ENCODE results near the gene RELA. TPM values are rescaled to one million over a fixed set of nuclear protein-coding genes. Genes with fewer than 3 reads are reported as not detected.

Gene RELA
- total and polyA plus RNA-seq, 2 donors (not counting 1 experiment from before 2014, with no cell fraction given), result 124 to 154 TPM

GRCh38 chr11:65644837-65645236 is 17.9 kb downstream of the RELA start:
- Histone ChIP-seq H3K4me3 (ENCODE audit: control extremely low read depth in 1 of 5, extremely low read depth in 1 of 5, insufficient read depth in 1 of 5, low read depth in 2 of 5, low read length in 4 of 5) (no peak overlapping the region), H3K4me2 (replicated peaks; ENCODE audit: low read depth, low read length, poor library complexity, severe bottlenecking) (no peak overlapping the region), H3K79me2 (ENCODE audit: control insufficient read depth, insufficient read depth, low read length) (peaks cover 45% of the 10 kb centered on the region), H3K4me1 (ENCODE audit: control insufficient read depth in 2 of 2, insufficient read depth in 2 of 2, low read length in 2 of 2) (peaks cover 29 to 46% of the 10 kb centered on the region in 2 donors), H4K20me1 (ENCODE audit: control insufficient read depth, insufficient read depth, low read length, poor library complexity, severe bottlenecking) (peaks cover 86% of the 10 kb centered on the region), H3K27me3 (replicated peaks in 1 of 4; ENCODE audit: control extremely low read depth in 1 of 4, control insufficient read depth in 3 of 4, insufficient read depth in 4 of 4, low read length in 3 of 4) (no peaks in the 10 kb centered on the region), H3K27ac (ENCODE audit: low read length in 2 of 2) (peak overlapping the region in 1 of 2 donors; percentile 19), H3K36me3 (replicated peaks in 1 of 2; ENCODE audit: control extremely low read depth in 1 of 2, control insufficient read depth in 1 of 2, extremely low read depth in 1 of 2, insufficient read depth in 2 of 2, low read length in 1 of 2) (peaks cover 0 to 74% of the 10 kb centered on the region in 2 experiments), H2AFZ (ENCODE audit: insufficient read depth, low read depth, low read length, poor library complexity, severe bottlenecking) (no peak overlapping the region), H3K9ac (ENCODE audit: low read length) (no peak overlapping the region), H3K9me3 (ENCODE audit: control extremely low read depth in 1 of 3, control insufficient read depth in 2 of 3, insufficient read depth in 1 of 3, low read length in 2 of 3) (no peaks in the 10 kb centered on the region)
- H3K27me3 Mint-ChIP-seq, result no peaks in the 10 kb centered on the region
- ChIA-PET CTCF (interaction anchor here (1.2 kb wide), 1 partner anchor 19 kb away, joined by 3 read pairs; no protein-coding TSS in a partner anchor), POLR2A (interaction anchor here (0.7 to 3.0 kb wide), 3 partner anchors 8 to 29 kb away, joined by 3 to 16 read pairs (median 4); partner anchors contain the start of gene PCNX3)
- intact Hi-C loops (cut with micrococcal nuclease), result no loop called here
- TF ChIP-seq CTCF (IDR thresholded peaks at IDR 0.05) (no peak), EZH2 (IDR thresholded peaks at IDR 0.05; ENCODE audit: borderline replicate concordance, insufficient read depth, low read depth, low read length, poor library complexity, severe bottlenecking) (no peak)
- H3K4me1 Mint-ChIP-seq, result peaks cover 40% of the 10 kb centered on the region
- H3K4me3 Mint-ChIP-seq, result no peak overlapping the region
- peak overlapping the region; percentile 67 for H3K27ac Mint-ChIP-seq
- DNase-seq, result no peak
- H3K9me3 Mint-ChIP-seq (ENCODE audit: insufficient read depth), result no peaks in the 10 kb centered on the region
- over 99% methylated on average over 8 of the region's 11 CpGs for WGBS (ENCODE audit: insufficient coverage)
- ATAC-seq (ENCODE audit: low read depth), result no peak

- no peaks in the 10 kb centered on the region for H3K9me3 ChIP-seq (ENCODE audit: control extremely low read depth in 1 of 3, control insufficient read depth in 2 of 3, insufficient read depth in 1 of 3, low read length in 2 of 3)
- H3K27me3 ChIP-seq (replicated peaks in 1 of 4; ENCODE audit: control extremely low read depth in 1 of 4, control insufficient read depth in 3 of 4, insufficient read depth in 4 of 4, low read length in 3 of 4), result no peaks in the 10 kb centered on the region
- DNase-seq, result no peak
- Mint-ChIP-seq H3K27me3 (no peaks in the 10 kb centered on the region), H3K9me3 (ENCODE audit: insufficient read depth) (no peaks in the 10 kb centered on the region), H3K27ac (peak overlapping the region; percentile 77), H3K4me1 (peaks cover 45% of the 10 kb centered on the region), H3K4me3 (peak overlapping the region; percentile 19)
- peak overlapping the region; percentile 22 for H3K4me2 ChIP-seq (replicated peaks; ENCODE audit: low read depth, low read length, poor library complexity, severe bottlenecking)
- TF ChIP-seq EZH2 (IDR thresholded peaks at IDR 0.05; ENCODE audit: borderline replicate concordance, insufficient read depth, low read depth, low read length, poor library complexity, severe bottlenecking) (no peak), CTCF (IDR thresholded peaks at IDR 0.05) (no peak)
- peaks cover 0 to 65% of the 10 kb centered on the region in 2 experiments for H3K36me3 ChIP-seq (replicated peaks in 1 of 2; ENCODE audit: control extremely low read depth in 1 of 2, control insufficient read depth in 1 of 2, extremely low read depth in 1 of 2, insufficient read depth in 2 of 2, low read length in 1 of 2)
- H3K9ac ChIP-seq (ENCODE audit: low read length), result no peak overlapping the region
- ATAC-seq (ENCODE audit: low read depth), result no peak
- peaks cover 52% of the 10 kb centered on the region for H3K79me2 ChIP-seq (ENCODE audit: control insufficient read depth, insufficient read depth, low read length)
- intact Hi-C loops (cut with micrococcal nuclease), result no loop called here
- CTCF ChIA-PET, result interaction anchor here (1.2 kb wide), 1 partner anchor 18 kb away, joined by 3 read pairs; no protein-coding TSS in a partner anchor
- H4K20me1 ChIP-seq (ENCODE audit: control insufficient read depth, insufficient read depth, low read length, poor library complexity, severe bottlenecking), result peaks cover 78% of the 10 kb centered on the region
- H2AFZ ChIP-seq (ENCODE audit: insufficient read depth, low read depth, low read length, poor library complexity, severe bottlenecking), result no peak overlapping the region
- peak overlapping the region in 1 of 2 donors; percentile 64 for H3K27ac ChIP-seq (ENCODE audit: low read length in 2 of 2)
- 83% methylated on average over 6 of the region's 6 CpGs for WGBS (ENCODE audit: insufficient coverage)
- POLR2A ChIA-PET, result interaction anchor here (1.0 to 3.0 kb wide), 2 partner anchors 9 to 77 kb away, joined by 7 to 16 read pairs; partner anchors contain the start of gene RNASEH2C
- H3K4me1 ChIP-seq (ENCODE audit: control insufficient read depth in 2 of 2, insufficient read depth in 2 of 2, low read length in 2 of 2), result peaks cover 35 to 50% of the 10 kb centered on the region in 2 donors
- H3K4me3 ChIP-seq (ENCODE audit: control extremely low read depth in 1 of 5, extremely low read depth in 1 of 5, insufficient read depth in 1 of 5, low read depth in 2 of 5, low read length in 4 of 5), result no peak overlapping the region
These were observed 18.7 kb downstream of the RELA start for GRCh38 chr11:65643971-65644370.

All from B cell (primary cell).